ENCODE results near the gene PLPPR3.

The PLPPR3 gene

GRCh38 chr19:821825-822503 is at the start of gene PLPPR3:
TSS of gene PLPPR3 (minus strand) at chr19:821955. CDS start at chr19:821559, 396 bp downstream.
- DNase-seq (ENCODE audit: low spot score), result peak; percentile 41

GRCh38 chr19:870963-871401 is 49.2 kb upstream of the PLPPR3 start:
- DNase-seq (ENCODE audit: low spot score), result no peak

- DNase-seq (ENCODE audit: low spot score), result no peak
These were observed 48.6 kb upstream of the PLPPR3 start for GRCh38 chr19:870314-870713.

- DNase-seq (ENCODE audit: low spot score), result peak; percentile 92
These were observed 47.8 kb upstream of the PLPPR3 start for GRCh38 chr19:869245-870177.

DNA sequence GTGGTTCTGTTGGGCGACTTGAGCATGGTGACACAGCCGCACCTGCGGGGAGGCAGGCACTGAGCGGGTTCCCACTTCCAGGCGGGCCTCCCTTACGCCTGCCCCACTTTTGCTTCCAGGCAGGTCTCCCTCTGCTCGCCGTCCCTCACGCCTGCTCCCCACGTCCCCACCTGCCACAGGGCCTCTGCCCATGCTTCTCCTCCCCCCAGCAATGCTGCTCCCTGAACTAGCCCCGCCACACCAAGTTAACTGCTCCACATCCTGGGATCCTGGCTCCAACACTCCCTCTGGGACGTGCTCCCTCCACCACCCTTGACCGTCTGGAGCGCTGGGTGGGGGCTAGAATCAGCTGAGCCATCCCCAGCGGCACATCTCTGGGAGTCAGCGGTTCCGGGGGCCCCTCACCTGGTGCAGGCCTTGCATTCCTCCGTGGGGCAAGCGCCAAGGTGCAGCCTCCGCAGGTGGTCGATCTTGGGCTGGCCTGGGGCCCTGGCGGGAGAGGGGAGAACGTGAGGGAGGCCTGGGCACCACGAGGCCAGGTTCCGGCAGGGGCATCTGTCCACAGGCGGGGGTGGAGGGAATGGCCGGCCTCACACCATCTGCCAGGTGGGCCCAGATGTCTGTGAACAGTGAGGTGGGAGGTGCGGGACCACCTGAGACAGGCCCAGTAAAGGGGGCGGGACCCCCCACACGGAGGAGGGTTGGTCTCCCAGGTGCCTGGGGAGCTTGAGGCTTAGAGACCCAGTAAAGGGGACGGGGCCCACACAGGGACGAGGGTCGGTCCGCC is 46.9 kb upstream of the PLPPR3 start:
- no peak for DNase-seq (ENCODE audit: low spot score)

GRCh38 chr19:867855-868457 is 46.2 kb upstream of the PLPPR3 start:
- no peak for DNase-seq (ENCODE audit: low spot score)

GRCh38 chr19:867301-867793 is 45.6 kb upstream of the PLPPR3 start:
- DNase-seq (ENCODE audit: low spot score), result no peak

DNA sequence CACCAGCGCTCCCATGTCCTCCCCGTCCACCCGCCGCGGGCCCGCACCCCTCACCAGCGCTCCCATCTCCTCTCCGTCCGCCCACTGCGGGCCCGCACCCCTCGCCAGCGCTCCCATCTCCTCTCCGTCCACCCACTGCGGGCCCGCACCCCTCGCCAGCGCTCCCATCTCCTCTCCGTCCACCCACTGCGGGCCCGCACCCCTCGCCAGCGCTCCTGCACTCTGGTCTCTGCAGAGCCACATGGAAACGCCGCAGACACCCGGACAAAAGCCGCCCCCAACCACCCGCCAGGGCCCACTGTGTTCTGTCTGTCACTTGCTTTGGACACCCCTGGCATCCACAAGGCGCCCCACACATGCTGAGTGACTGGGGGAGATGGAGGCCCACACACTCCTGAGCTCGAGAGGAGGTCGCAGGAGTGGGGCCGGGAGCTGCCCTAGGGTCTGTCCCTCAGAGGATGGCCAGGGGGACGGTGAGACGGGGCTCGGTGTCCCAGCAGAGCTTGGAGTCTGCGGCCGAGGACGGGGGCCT is 45.1 kb upstream of the PLPPR3 start:
- no peak for DNase-seq (ENCODE audit: low spot score)

GRCh38 chr19:863315-863620 is 41.5 kb upstream of the PLPPR3 start:
- no peak for DNase-seq (ENCODE audit: low spot score)

DNA sequence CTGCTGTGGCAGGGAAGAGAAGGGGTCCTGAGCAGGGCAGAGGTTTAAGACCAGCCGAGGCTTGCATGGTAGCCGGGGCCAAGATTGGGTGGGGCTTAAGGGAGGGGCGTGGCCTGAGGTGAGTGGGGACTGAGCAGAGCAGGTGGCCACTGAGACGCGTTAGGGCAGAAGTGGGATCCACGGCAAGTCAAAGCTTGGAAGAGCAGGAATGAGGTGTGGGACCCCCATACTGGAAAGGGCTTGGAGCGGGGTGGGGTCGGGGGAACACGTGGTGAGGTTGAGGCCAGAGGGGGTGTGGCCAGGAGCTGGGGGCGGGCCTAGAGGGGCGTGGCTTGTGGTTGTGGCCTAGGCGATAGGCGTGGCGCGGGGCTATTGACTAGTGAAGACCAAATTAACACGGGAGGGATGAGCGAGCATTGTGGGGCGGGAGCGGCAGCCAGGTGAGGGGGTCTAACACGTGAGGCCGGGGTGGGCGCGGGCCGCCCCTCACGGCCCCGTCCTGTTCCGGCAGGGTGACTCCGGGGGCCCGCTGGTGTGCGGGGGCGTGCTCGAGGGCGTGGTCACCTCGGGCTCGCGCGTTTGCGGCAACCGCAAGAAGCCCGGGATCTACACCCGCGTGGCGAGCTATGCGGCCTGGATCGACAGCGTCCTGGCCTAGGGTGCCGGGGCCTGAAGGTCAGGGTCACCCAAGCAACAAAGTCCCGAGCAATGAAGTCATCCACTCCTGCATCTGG is 41.0 kb upstream of the PLPPR3 start:
- DNase-seq (ENCODE audit: low spot score), result peak; percentile 87

DNA sequence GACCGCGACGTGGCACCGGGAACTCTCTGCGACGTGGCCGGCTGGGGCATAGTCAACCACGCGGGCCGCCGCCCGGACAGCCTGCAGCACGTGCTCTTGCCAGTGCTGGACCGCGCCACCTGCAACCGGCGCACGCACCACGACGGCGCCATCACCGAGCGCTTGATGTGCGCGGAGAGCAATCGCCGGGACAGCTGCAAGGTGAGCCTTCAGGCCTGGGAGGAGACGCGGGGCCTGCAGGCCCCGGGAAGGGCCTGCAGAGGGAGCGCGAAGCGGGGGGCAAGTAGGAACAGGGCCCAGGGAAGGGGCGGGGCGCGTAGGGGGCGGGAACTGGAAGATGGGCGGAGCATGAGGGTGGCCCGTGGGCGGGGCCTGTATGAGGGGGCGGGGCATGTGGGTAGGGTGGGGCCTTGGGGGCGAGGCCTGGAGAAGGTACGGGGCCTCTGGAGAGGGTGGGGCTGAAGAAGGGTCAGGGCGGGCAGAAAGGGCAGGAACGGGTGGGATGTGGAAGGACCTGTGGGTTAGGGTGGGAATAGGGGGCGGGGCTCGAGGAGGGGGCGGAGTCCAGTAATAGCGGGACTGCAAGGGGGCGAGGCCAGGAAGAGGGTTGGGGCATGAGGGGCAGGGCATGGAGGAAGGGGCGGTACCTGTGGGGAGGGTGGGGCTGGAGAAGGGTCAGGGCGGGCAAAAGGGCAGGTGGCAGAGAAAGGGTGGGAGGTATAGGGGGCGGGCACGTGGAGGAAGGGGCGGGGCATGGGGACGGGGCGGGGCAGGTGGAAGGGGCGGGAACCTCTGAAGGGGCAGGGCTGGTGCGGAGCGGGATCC is 40.2 kb upstream of the PLPPR3 start:
- peak; percentile 78 for DNase-seq (ENCODE audit: low spot score)

DNA sequence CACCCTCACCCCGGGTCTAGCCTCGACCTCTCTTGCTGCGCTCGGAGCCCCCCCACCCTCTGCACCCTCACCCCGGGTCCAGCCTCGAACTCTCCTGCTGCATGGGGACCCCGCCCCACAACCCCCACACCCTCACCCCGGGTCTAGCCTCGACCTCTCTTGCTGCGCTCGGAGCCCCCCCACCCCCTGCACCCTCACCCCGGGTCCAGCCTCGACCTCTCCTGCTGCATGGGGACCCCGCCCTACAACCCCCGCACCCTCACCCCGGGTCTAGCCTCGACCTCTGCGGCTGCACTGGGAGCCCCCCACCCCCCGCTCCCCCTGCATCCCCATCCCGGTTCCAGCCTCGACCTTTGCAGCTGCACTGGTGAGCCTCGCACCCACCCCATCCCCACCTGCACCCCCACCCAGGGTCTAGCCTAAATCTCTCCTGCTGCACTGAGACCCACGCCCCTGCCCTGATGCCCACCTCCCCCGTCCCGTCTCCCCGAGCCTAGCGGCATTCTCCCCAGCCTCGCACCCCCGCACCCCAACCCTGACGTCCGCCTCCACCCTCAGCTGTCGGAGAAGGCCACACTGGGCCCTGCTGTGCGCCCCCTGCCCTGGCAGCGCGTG is 39.5 kb upstream of the PLPPR3 start:
- DNase-seq (ENCODE audit: low spot score), result no peak

DNA sequence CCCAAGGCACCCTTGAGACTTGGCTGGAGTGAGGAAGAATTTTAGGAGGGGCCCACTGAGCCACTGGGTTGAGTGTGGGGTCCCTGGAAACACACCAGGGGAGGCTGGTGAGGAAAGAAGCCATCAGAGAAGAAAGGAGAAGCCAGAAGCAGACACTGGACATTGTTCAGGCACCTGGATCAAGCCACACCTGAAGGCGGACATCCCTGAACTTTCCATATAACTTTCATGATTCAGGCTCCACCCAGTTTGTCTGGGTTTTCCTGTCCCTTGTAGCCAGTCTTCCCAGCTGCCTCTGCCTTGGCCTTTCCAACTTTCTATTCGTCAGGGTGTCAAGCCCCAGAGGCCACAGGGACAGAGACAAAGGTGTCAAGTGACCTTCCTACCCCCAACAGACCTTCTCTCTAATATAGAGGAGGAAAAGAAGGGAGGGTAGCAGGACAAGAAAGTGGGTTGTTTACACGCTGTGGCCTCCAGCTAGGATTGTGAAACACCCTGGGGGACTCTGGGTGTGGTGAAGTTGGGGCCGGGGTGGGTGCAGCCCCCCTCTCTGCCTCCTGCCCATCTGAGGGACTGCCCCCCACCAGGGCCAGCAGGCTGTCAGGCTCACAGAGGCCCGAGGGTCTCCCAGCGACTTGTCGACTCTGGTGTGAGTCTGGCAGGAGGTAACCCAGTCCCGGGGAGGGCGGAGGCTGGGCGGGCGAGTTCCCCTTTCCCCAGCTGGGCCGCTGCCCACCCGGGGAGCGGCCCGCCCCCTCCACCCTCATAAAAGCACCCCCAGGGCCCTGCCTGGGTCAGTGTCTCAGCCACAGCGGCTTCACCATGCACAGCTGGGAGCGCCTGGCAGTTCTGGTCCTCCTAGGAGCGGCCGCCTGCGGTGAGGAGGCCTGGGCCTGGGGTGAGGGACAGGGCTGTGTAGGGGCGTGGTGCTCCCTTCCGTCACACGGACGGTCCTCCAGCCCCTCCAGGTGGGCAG is 37.4 kb upstream of the PLPPR3 start, which contains the start of gene CFD:
Gene CFD, plus strand, starts transcription at position 797 of the 976 bp plus-strand sequence. Its CDS starts 26 bp downstream, at position 823.
- no peak for DNase-seq (ENCODE audit: low spot score)

GRCh38 chr19:858284-858683 is 36.5 kb upstream of the PLPPR3 start:
- DNase-seq (ENCODE audit: low spot score), result no peak

DNA sequence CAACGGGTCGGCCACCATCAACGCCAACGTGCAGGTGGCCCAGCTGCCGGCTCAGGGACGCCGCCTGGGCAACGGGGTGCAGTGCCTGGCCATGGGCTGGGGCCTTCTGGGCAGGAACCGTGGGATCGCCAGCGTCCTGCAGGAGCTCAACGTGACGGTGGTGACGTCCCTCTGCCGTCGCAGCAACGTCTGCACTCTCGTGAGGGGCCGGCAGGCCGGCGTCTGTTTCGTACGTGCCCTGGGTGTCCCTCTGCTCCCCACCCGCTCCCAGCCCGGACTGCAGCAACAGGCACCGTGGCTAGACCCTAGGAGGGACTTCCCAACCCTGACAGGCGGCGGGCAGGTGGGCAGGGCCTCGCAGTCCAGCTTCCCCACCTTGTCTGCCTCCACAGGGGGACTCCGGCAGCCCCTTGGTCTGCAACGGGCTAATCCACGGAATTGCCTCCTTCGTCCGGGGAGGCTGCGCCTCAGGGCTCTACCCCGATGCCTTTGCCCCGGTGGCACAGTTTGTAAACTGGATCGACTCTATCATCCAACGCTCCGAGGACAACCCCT is 33.9 kb upstream of the PLPPR3 start:
- no peak for DNase-seq (ENCODE audit: low spot score)

DNA sequence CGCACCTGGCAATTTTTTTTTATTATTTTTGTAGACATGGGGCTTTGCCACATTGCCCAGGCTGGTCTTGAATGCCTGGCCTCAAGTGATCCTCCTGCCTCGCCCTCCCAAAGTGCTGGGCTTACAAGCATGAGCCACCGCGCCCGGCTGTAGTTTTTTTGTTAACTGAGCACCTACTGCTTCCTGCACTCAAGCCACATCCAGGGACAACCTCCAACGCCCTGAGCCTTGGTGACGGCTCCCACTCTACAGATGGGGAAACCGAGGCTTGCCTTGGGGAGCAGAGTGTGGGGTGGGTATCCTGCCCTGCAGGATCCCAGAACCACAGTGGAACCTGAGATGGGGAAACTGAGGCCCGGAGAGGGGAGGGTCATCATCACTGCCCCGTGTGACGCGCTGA is 33.4 kb upstream of the PLPPR3 start:
- DNase-seq (ENCODE audit: low spot score), result no peak

DNA sequence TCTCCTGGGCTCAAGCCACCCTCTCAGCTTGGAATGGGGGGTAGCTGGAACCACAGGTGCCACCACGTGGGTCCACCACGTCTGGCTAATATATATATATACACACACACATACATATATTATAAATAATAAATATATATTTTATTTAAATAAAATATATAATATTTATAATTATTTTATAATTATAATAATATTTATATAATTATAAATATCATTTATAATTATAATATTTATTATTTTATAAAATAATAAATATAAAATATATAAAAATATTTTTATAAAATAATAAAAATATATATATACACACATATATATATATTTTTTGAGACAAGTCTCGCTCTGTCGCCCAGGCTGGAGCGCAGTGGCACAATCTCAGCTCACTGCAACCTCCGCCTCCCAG is 32.8 kb upstream of the PLPPR3 start:
- no peak for DNase-seq (ENCODE audit: low spot score)
